GM06990 (cell line): Measurements from ENCODE around the gene REXO1.
"Not testable (repeated sequence)": the region's sequence is repeated elsewhere in the genome, so short reads cannot be mapped to it uniquely, and the experiment has no call there.

Experiments used
- DNase-seq: peaks from one replicate; pipeline ENCODE4 v3.0.0-alpha.2; 2011; ENCODE audit not compliant: insufficient read length; ENCODE audit errors: extremely low read depth
- H3K27me3 ChIP-seq: replicated peaks from 2 replicates; pipeline ENCODE4 v1.6.0; 2011; ENCODE audit warnings: low read length; ENCODE audit not compliant: control insufficient read depth, insufficient read depth
- H3K36me3 ChIP-seq: 2 replicates; pipeline ENCODE4 v1.5.1; 2011; ENCODE audit warnings: low read length; ENCODE audit not compliant: control insufficient read depth, insufficient read depth
- H3K4me3 ChIP-seq: replicated peaks from 2 replicates; pipeline ENCODE4 v1.5.1; 2011; ENCODE audit warnings: low read depth, mild to moderate bottlenecking, control low read depth, low read length
- CTCF ChIP-seq: IDR thresholded peaks from 2 replicates; pipeline ENCODE4 v1.5.1; 2011; ENCODE audit warnings: low read length, control low read depth, mild to moderate bottlenecking, inconsistent platforms; ENCODE audit not compliant: insufficient read depth, poor library complexity, severe bottlenecking

Gene REXO1

DNA sequence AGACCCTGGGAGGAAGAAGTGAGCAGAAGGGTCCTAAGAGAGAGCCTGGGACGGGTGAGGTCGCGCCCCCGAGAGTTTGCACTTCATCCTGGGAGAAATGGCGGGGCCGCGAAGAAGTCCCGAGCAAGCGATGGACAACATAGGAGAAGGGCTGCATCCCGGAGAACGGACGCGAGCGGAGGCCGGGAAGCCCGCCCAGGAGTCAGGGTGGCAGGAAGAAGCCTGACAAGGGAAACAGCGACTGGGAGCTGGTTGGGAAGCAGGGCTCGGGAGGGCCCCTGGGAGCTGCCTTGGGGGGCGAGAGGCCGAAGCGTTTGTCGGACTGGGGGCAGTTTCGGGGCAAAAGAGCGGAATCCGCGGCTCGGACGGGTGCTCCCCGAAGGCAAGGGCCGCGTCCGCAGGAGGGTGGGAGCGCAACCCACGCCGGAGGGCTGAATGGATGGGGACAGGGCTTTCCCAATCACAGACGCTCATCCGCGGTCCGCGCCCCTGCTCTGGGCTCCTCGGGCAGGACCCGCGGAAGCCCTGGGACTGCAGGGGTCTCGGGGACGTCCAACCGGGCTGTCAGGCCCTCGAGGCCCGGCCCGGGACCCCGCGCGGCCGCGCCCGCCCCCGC, 36.5 kb upstream of the REXO1 start:
- H3K36me3 ChIP-seq = peaks cover 6% of the 10 kb centered on the region
- no peaks in the 10 kb centered on the region for H3K27me3 ChIP-seq
- no peak for TF ChIP-seq CTCF
- peak overlapping the region; percentile 78 for H3K4me3 ChIP-seq
- no peak for DNase-seq

GRCh38 chr19:1884291-1884718, 36.0 kb upstream of the REXO1 start:
- Histone ChIP-seq H3K4me3 (peak overlapping the region; percentile 78), H3K27me3 (no peaks in the 10 kb centered on the region), H3K36me3 (peaks cover 6% of the 10 kb centered on the region)
- no peak for TF ChIP-seq CTCF
- no peak for DNase-seq

GRCh38 chr19:1883784-1884183, 35.5 kb upstream of the REXO1 start:
- no peak for DNase-seq
- TF ChIP-seq CTCF = no peak
- no peaks in the 10 kb centered on the region for H3K27me3 ChIP-seq
- H3K4me3 ChIP-seq = peak overlapping the region; percentile 78
- peaks cover 6% of the 10 kb centered on the region for H3K36me3 ChIP-seq

DNA sequence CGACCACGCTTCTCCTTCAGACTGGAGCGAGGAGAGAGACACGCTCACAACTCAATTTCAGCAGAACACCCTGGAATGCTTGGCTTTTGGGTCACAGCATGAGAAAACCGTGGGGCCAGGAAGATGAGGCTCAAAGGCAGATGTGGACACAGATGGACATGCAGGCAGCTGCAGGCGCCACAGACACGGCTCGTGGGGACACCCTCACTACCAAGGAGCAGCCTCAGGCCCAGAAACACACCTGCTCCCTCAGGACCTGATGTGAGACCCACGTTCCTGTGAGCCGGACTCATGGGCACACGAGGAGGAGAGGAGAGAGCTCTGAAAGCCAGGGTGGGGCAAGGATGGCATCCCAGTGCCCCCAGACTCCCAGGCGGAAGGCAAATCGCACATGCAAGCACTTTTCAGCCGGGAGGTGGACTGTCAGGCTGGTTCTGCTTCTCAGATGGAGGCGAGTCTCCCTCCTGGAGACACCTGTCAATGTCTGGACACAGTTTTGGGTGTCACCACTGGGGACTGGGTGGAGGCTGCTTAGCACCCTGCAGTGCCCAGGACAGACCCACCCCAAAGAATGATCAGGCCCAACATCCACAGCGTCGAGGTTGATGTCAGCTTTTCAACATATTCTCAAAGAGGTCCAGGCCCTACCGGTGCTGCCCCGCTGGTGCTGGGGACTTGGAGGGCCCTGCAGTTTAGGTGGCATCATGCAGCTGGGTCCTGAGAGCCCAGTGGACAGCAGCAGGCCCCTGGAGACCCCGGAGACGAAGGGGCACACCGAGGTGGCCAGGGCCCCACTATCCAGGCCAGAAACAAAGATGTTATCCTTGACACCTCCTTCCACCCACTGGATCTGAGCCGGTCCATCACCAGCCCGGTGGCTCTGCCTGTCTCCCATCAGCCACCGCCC, 34.8 kb upstream of the REXO1 start:
- Histone ChIP-seq H3K27me3 (no peaks in the 10 kb centered on the region), H3K4me3 (peak overlapping the region; percentile 78), H3K36me3 (peaks cover 6% of the 10 kb centered on the region)
- no peak for DNase-seq
- no peak for TF ChIP-seq CTCF

GRCh38 chr19:1882089-1882785, 34.0 kb upstream of the REXO1 start:
- Histone ChIP-seq H3K36me3 (peaks cover 6% of the 10 kb centered on the region), H3K4me3 (no peak overlapping the region; the same call in 1 of the 2 replicates)

GRCh38 chr19:1881393-1882088, 33.3 kb upstream of the REXO1 start:
- H3K36me3 ChIP-seq, H3K27me3 ChIP-seq, DNase-seq, H3K4me3 ChIP-seq: not testable (repeated sequence)

More at GRCh38 chr19:1882089-1882785, 34.0 kb upstream of the REXO1 start:
- H3K27me3 ChIP-seq = no peaks in the 10 kb centered on the region
- no peak for DNase-seq
- TF ChIP-seq CTCF = no peak
